GM12878 (cell line): ENCODE results near the gene GPC6. TPM values are rescaled to one million over a fixed set of nuclear protein-coding genes. Genes with fewer than 3 reads are reported as not detected.

Experiments
- ATAC-seq: fragments of 200-7000 bp; cut with Tn5 transposase; 3 replicates; pipeline ENCODE4 v1.9.1; 2020; ENCODE audit warnings: mild to moderate bottlenecking, moderate library complexity
- BruUV-seq: library from RNA; stranded (reverse); fragments of 400-500 nt; replicated peaks from 2 replicates; lab custom pipeline; 2021; lab: Mats Ljungman, UMichigan
- CTCF ChIA-PET: fragments of 300-600 bp; sonication (Branson Sonifier 250); formaldehyde crosslinking; extraction: SDS; loops from one replicate; lab custom pipeline; 2021; ENCODE audit warnings: inconsistent platforms; lab: Yijun Ruan, JAX
- POLR2A ChIA-PET: fragments of 350-600 bp; formaldehyde crosslinking; extraction: SDS; loops from one replicate; lab custom pipeline; 2021; ENCODE audit warnings: inconsistent platforms; lab: Charles Lee
- RAD21 ChIA-PET: fragments of 300-600 bp; sonication (Branson Sonifier 250); formaldehyde crosslinking; loops from one replicate; lab custom pipeline; 2023; ENCODE audit warnings: antibody characterized with exemption; ENCODE audit not compliant: unreplicated experiment; lab: Charles Lee
- SMC1A ChIA-PET: fragments of 300-600 bp; sonication (Branson Sonifier 250); formaldehyde crosslinking; loops from one replicate; lab custom pipeline; 2023; ENCODE audit not compliant: unreplicated experiment, uncharacterized antibody; lab: Charles Lee
- DNase-seq: peaks from one replicate; pipeline ENCODE4 v3.0.0-alpha.2; 2011; ENCODE audit warnings: low read depth, low spot score
- FAIRE-seq: peaks from 3 replicates; lab custom pipeline; 2011; peaks lifted over from hg19 to GRCh38; lab: Jason Lieb, UNC
- H2AFZ ChIP-seq: 2 replicates; pipeline ENCODE4 v1.6.0; 2011; ENCODE audit warnings: low read depth, low read length, control low read depth; ENCODE audit not compliant: control insufficient read depth
- H3K27ac ChIP-seq: 2 replicates; pipeline ENCODE4 v1.5.1; 2011; ENCODE audit warnings: control low read depth; ENCODE audit not compliant: control insufficient read depth, insufficient read depth
- H3K27me3 ChIP-seq, 2 experiments: replicated peaks in 1 of 2; 2 replicates each; pipeline versions ENCODE4 v1.6.0 to v1.6.1; 2011; ENCODE audit warnings: low read length in 1 of 2; ENCODE audit not compliant: control insufficient read depth in 2 of 2, insufficient read depth in 2 of 2
- H3K36me3 ChIP-seq, 2 experiments: 2 replicates each; pipeline ENCODE4 v1.5.1; 2011; ENCODE audit warnings: low read length in 1 of 2; ENCODE audit not compliant: control insufficient read depth in 2 of 2, insufficient read depth in 2 of 2
- H3K4me1 ChIP-seq: 2 replicates; pipeline ENCODE4 v1.6.1; 2011; ENCODE audit warnings: mild to moderate bottlenecking, low read length, moderate library complexity, mixed read lengths; ENCODE audit not compliant: control insufficient read depth, insufficient read depth
- H3K4me2 ChIP-seq: 2 replicates; pipeline ENCODE4 v1.6.0; 2011; ENCODE audit warnings: control low read depth; ENCODE audit not compliant: control insufficient read depth, insufficient read depth
- H3K4me3 ChIP-seq: fragments of 200-600 bp; sonication (generic); 2 replicates; pipeline ENCODE4 v1.5.1; 2016
- H3K79me2 ChIP-seq: 2 replicates; pipeline ENCODE4 v1.6.0; 2011; ENCODE audit warnings: low read length; ENCODE audit not compliant: control insufficient read depth, insufficient read depth
- H3K9ac ChIP-seq: 2 replicates; pipeline ENCODE4 v1.8.0; 2011; ENCODE audit warnings: low read length, control low read depth, mixed read lengths; ENCODE audit not compliant: control insufficient read depth, insufficient read depth
- H3K9me3 ChIP-seq: replicated peaks from 3 replicates; pipeline ENCODE4 v1.5.1; 2011; ENCODE audit warnings: mild to moderate bottlenecking, low read length; ENCODE audit not compliant: control insufficient read depth, insufficient read depth
- H4K20me1 ChIP-seq: 2 replicates; pipeline ENCODE4 v1.6.0; 2011; ENCODE audit not compliant: control insufficient read depth, insufficient read depth
- ATF2 ChIP-seq: IDR thresholded peaks from 2 replicates; pipeline ENCODE4 v1.6.1; 2012; ENCODE audit warnings: low read length, inconsistent platforms
- ATF7 ChIP-seq: fragments of 450-650 bp; IDR thresholded peaks from 2 replicates; pipeline ENCODE4 v1.6.1; 2016; ENCODE audit warnings: low read depth, mild to moderate bottlenecking
- BACH1 ChIP-seq: fragments of 450-650 bp; IDR thresholded peaks from 2 replicates; pipeline ENCODE4 v1.6.1; 2017; ENCODE audit warnings: mild to moderate bottlenecking, borderline replicate concordance
- BRCA1 ChIP-seq: IDR thresholded peaks from 2 replicates; pipeline ENCODE4 v1.6.1; 2011; ENCODE audit warnings: low read depth, low read length, improper control_type of control experiment
- CTCF ChIP-seq, 3 experiments: IDR thresholded peaks in 2 of 3; conservative IDR thresholded peaks in 1 of 3; 2 replicates each; pipeline ENCODE4 v1.5.1; 2011; ENCODE audit warnings: low read depth in 3 of 3, low read length in 3 of 3, mild to moderate bottlenecking in 3 of 3, control low read depth in 2 of 3, moderate library complexity in 2 of 3, inconsistent platforms in 1 of 3, mixed read lengths in 1 of 3; ENCODE audit not compliant: control insufficient read depth in 2 of 3, insufficient read depth in 1 of 3; ENCODE audit errors: extremely low read depth in 1 of 3
- IRF3 ChIP-seq: fragments of 450-650 bp; IDR thresholded peaks from 2 replicates; pipeline ENCODE4 v1.6.1; 2014; ENCODE audit warnings: mild to moderate bottlenecking
- NFXL1 ChIP-seq: fragments of 450-650 bp; IDR thresholded peaks from 2 replicates; pipeline ENCODE4 v1.6.1; 2017; ENCODE audit warnings: antibody characterized with exemption, mild to moderate bottlenecking, borderline replicate concordance
- NFYA ChIP-seq: IDR thresholded peaks from 2 replicates; pipeline ENCODE4 v1.6.1; 2011; ENCODE audit warnings: low read depth, mild to moderate bottlenecking, low read length, improper control_type of control experiment, borderline replicate concordance
- PAX8 ChIP-seq: fragments of 450-650 bp; IDR thresholded peaks from 2 replicates; pipeline ENCODE4 v1.6.1; 2017; ENCODE audit warnings: mild to moderate bottlenecking, moderate library complexity
- POLR2A ChIP-seq: IDR thresholded peaks from 2 replicates; pipeline ENCODE4 v1.6.1; 2011; ENCODE audit warnings: low read depth, mild to moderate bottlenecking, low read length
- RAD21 ChIP-seq: IDR thresholded peaks from 2 replicates; pipeline ENCODE4 v1.6.1; 2011; ENCODE audit warnings: mild to moderate bottlenecking, low read depth, low read length, moderate library complexity; ENCODE audit not compliant: insufficient read depth
- RFX5 ChIP-seq: IDR thresholded peaks from 2 replicates; pipeline ENCODE4 v1.6.1; 2011; ENCODE audit warnings: low read depth, low read length, improper control_type of control experiment
- SMARCA5 ChIP-seq: fragments of 450-650 bp; IDR thresholded peaks from 2 replicates; pipeline ENCODE4 v1.6.1; 2017; ENCODE audit warnings: mild to moderate bottlenecking
- SMC3 ChIP-seq: IDR thresholded peaks from 2 replicates; pipeline ENCODE4 v1.6.1; 2011; ENCODE audit warnings: low read length, improper control_type of control experiment, borderline replicate concordance
- SREBF1 ChIP-seq: IDR thresholded peaks from 2 replicates; pipeline ENCODE4 v1.6.1; 2012; ENCODE audit warnings: mild to moderate bottlenecking, low read length
- SUPT20H ChIP-seq: IDR thresholded peaks from 2 replicates; pipeline ENCODE4 v1.6.1; 2011; ENCODE audit warnings: low read depth, mild to moderate bottlenecking, low read length, moderate library complexity, borderline replicate concordance; ENCODE audit not compliant: control insufficient read depth
- TAF1 ChIP-seq: IDR thresholded peaks from 2 replicates; pipeline ENCODE4 v1.6.1; 2011; ENCODE audit warnings: mild to moderate bottlenecking, low read depth, low read length, borderline replicate concordance
- USF2 ChIP-seq: IDR thresholded peaks from 2 replicates; pipeline ENCODE4 v1.6.1; 2011; ENCODE audit warnings: low read depth, low read length, improper control_type of control experiment, borderline replicate concordance
- YY1 ChIP-seq: IDR thresholded peaks from 2 replicates; pipeline ENCODE4 v1.6.1; 2011; ENCODE audit warnings: low read depth, mild to moderate bottlenecking, low read length
- WGBS: methylation state at CpG from one replicate; pipeline ENCODE4 v1.1.6; 2016; ENCODE audit warnings: low lambda C conversion rate; ENCODE audit not compliant: insufficient replicate concordance, insufficient coverage; ENCODE audit errors: missing lambda C conversion rate; 5-methylcytosine and 5-hydroxymethylcytosine counted together
- in situ Hi-C: fragments of 300-500 bp; cut with MboI; formaldehyde crosslinking; loops from 9 replicates; pipeline ENCODE4 v1.14.3; 2018; ENCODE audit warnings: mixed read lengths
- intact Hi-C: fragments of 100-400 bp; cut with micrococcal nuclease; formaldehyde crosslinking; loops from one replicate; pipeline ENCODE4 v1.14.2; 2022; ENCODE audit not compliant: unreplicated experiment
- polyA plus RNA-seq, 11 experiments: library from polyadenylated mRNA; depleted of rRNA in 4 of 11; unstranded in 6 of 11; stranded (reverse) in 5 of 11; fragments of >200 nt; fragmentation: Nextera tagmentation in 4 of 11; fragmentation: Illumina TruSeq in 1 of 11; extraction: Ambion mirVana in 4 of 11; extraction: Trizol in 1 of 11; gene quantifications; 1 replicate in 1 of 11; 2 replicates in 10 of 11; pipeline versions ENCODE4 v1.2.1 to v1.2.3, GENCODE V29; 2011 to 2016; ENCODE audit warnings: inconsistent platforms in 2 of 11, missing spikeins in 2 of 11, low read depth in 1 of 11
- total RNA-seq, 4 experiments: library from RNA; depleted of rRNA in 3 of 4; stranded (reverse); fragments of >200 nt in 3 of 4; fragmentation: Illumina TruSeq in 1 of 4; extraction: Trizol in 1 of 4; gene quantifications; 2 replicates each; pipeline versions ENCODE4 v1.2.1 to v1.2.3, GENCODE V29; 2013 to 2021

Gene GPC6
- total and polyA plus RNA-seq, 10 of the 15 experiments (the other 5 are each of a cell fraction or from before 2014, with no cell fraction given) = 0.03 to 0.04 (median 0.03) TPM; not detected in 7

- SMC1A ChIA-PET = interaction anchor here (0.7 to 1.8 kb wide), 5 partner anchors 11 to 1788 kb away, joined by 3 to 7 read pairs (median 4); no protein-coding TSS in a partner anchor
- TF ChIP-seq YY1 (peak; percentile 62; the same call in 1 of the 2 replicates), ATF7 (peak; percentile 93), BACH1 (no peak), RAD21 (peak; percentile 96), BRCA1 (no peak), ATF2 (peak; percentile 31; the same call in 1 of the 2 replicates), NFXL1 (no peak), USF2 (no peak), TAF1 (no peak), RFX5 (no peak), IRF3 (no peak), SMC3 (peak; percentile 91), CTCF (IDR thresholded peaks at IDR 0.05 in 2 of 3, conservative IDR thresholded peaks at IDR 0.05 in 1 of 3; ENCODE audit: control insufficient read depth in 2 of 3, extremely low read depth in 1 of 3, insufficient read depth in 1 of 3, low read depth in 3 of 3, low read length in 3 of 3) (peak; percentile 69 to 84 (median 82)), SMARCA5 (0 out of 2 replicates have a peak, but pooled peaks have one; percentile 28), PAX8 (no peak), POLR2A (no peak), SUPT20H (no peak), NFYA (no peak), SREBF1 (no peak)
Observed at GRCh38 chr13:94362411-94362909, 1135.9 kb downstream of the GPC6 start.

More at GRCh38 chr13:94362411-94362909, 1135.9 kb downstream of the GPC6 start:
- Histone ChIP-seq H3K79me2 (no peaks in the 10 kb centered on the region), H3K27me3 (0 out of 4 replicates have a peak, but pooled peaks cover 0 to 3% of the 10 kb centered on the region in 2 experiments), H3K9ac (no peak overlapping the region), H4K20me1 (no peaks in the 10 kb centered on the region), H3K36me3 (no peaks in the 10 kb centered on the region), H3K4me3 (no peak overlapping the region), H2AFZ (no peak overlapping the region), H3K27ac (no peak overlapping the region), H3K4me1 (no peaks in the 10 kb centered on the region), H3K4me2 (no peak overlapping the region), H3K9me3 (no peaks in the 10 kb centered on the region)
- RAD21 ChIA-PET = interaction anchor here (1.2 to 1.9 kb wide), 3 partner anchors 255 to 1789 kb away, joined by 3 to 9 read pairs (median 5); no protein-coding TSS in a partner anchor
- CTCF ChIA-PET = interaction anchor here (0.7 to 1.6 kb wide), 17 partner anchors 8 to 1789 kb away, joined by 3 to 9 read pairs (median 3); no protein-coding TSS in a partner anchor
- no TSS peak for BruUV-seq
- WGBS = 1% methylated on average over 4 of the region's 4 CpGs
- ATAC-seq (peak; percentile 100), DNase-seq (peak; percentile 36), FAIRE-seq (peak; percentile 86)
- in situ Hi-C loops = loop anchor here (25.0 kb wide), 1 partner anchor 1800 kb away; no protein-coding TSS in a partner anchor
- intact Hi-C loops = loop anchor here (1.0 to 10.0 kb wide), 5 partner anchors 90 to 1789 kb away; no protein-coding TSS in a partner anchor
- POLR2A ChIA-PET = no interaction called here
